Psoas muscle (tissue), 8 donors: ENCODE results near the gene NOTUM. TPM values are rescaled to one million over a fixed set of nuclear protein-coding genes. Genes with fewer than 3 reads are reported as not detected.
A peak's percentile ranks its signal among the peaks of the same experiment; 100 is the strongest.

Experiments
- ATAC-seq, 4 donors: fragments of 200-7000 bp; cut with Tn5 transposase; one replicate each; pipeline ENCODE4 v1.9.1; 2020; ENCODE audit warnings: moderate library complexity in 3 of 4, mild to moderate bottlenecking in 2 of 4
- DNase-seq, 2 donors: peaks; one replicate each; pipeline ENCODE4 v3.0.0-alpha.2; 2020
- H3K27ac ChIP-seq: fragments of 200-600 bp; one replicate; pipeline ENCODE4 v1.8.0; 2022
- H3K27me3 ChIP-seq, 3 donors: fragments of 200-600 bp in 1 of 3; one replicate each; pipeline versions ENCODE4 v1.6.1 to v1.8.0; 2013 to 2022; ENCODE audit warnings: low read length in 2 of 3, mild to moderate bottlenecking in 2 of 3, moderate library complexity in 1 of 3; ENCODE audit not compliant: insufficient read depth in 3 of 3
- H3K36me3 ChIP-seq, 2 donors: fragments of 200-600 bp in 1 of 2; one replicate each; pipeline versions ENCODE4 v1.6.1 to v1.8.0; 2013 to 2022; ENCODE audit warnings: low read depth in 1 of 2, mild to moderate bottlenecking in 1 of 2, moderate library complexity in 1 of 2; ENCODE audit not compliant: insufficient read depth in 1 of 2
- H3K4me1 ChIP-seq: fragments of 200-600 bp; one replicate; pipeline ENCODE4 v1.8.0; 2022
- H3K4me3 ChIP-seq: fragments of 200-600 bp; one replicate; pipeline ENCODE4 v1.8.0; 2022; ENCODE audit warnings: mild to moderate bottlenecking
- H3K9me3 ChIP-seq: fragments of 200-600 bp; one replicate; pipeline ENCODE4 v1.8.0; 2022
- WGBS, 3 donors: extraction: QIAGEN DNeasy Blood & Tissue Kit; methylation state at CpG; one replicate each; pipeline versions ENCODE4 v1.1.6 to v1.1.7; 2013; 5-methylcytosine and 5-hydroxymethylcytosine counted together
- intact Hi-C, 2 donors: fragments of 100-400 bp; cut with DNase I; formaldehyde crosslinking; loops; one replicate each; pipeline versions ENCODE4 v1.11.0 to v1.14.2; 2022
- polyA plus RNA-seq, 3 donors: library from polyadenylated mRNA; stranded (reverse); fragments of 200-250 nt; gene quantifications; one replicate each; pipeline ENCODE4 v1.2.3, GENCODE V29; 2013
- total RNA-seq, 4 donors: library from RNA; stranded (reverse); fragmentation: NEBNext Ultra II Directional in 2 of 4; extraction: Animal tissue kit (Norgen Biotek cat#: 25700) in 2 of 4; gene quantifications; one replicate each; pipeline versions ENCODE4 v1.2.1 to v1.2.4, GENCODE V29; 2021 to 2023
- TF ChIP-seq, protein P1 (sequence below): fragments of 200-600 bp; IDR thresholded peaks from one replicate; pipeline ENCODE4 v1.8.0; 2022; ENCODE audit warnings: antibody characterized with exemption
- donor health status: healthy with polysubstance abuse.
- donor health status: DM: no; HTN: no; CAD: no; lungs with moderate emphysema.
- donor health status: Bipolar disorder and iron deficiency.
- donor health status: healthy.
- donor health status: DM: yes; HTN: yes; CAD: no.
- donor health status: DM: no; HTN: no; CAD: no.
- donor health status: DM: no; HTN: no; CAD: no.
- donor health status: DM: yes; HTN: yes; CAD: no.

Gene NOTUM
- total and polyA plus RNA-seq, 7 donors: 0.25 to 1.9 (median 0.92) TPM

DNA sequence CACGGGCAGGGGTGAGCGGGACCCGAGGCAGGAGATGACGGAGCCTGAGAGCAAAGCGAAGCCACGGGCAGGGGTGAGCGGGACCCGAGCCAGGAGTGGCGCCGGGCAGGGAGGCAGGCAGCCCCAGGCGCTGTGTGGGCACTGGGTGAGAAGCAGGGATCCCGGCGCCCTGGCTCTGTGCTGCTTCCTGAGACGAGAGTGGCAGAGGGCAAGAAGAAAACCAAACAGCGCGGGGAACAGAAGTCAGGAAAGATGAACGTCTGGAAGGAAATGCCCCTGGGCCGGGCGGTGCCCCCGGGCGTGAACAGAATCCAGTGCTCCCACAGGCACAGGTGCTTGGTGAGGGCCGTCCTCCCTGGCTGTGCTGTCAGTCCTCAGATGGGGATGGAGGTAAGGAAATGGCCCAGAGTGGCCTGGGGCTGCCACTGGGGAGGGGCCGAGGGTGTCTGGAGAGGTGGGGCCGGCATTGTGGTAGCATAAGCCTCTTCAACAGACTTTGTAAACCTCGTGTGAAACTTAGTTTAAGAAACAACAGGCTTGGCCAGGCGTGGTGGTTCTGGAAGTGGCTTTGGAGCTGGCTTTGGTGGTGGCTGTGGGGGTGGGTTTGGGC lies 26.3 kb upstream of the NOTUM start:
- intact Hi-C loops: no loop called here
- WGBS, 3 donors: 88 to 91% (median 90%) methylated on average over 26 of the region's 26 CpGs
- no peak overlapping the region for H3K27ac ChIP-seq
- no peaks in the 10 kb centered on the region for H3K9me3 ChIP-seq
- TF ChIP-seq, protein P1, sequence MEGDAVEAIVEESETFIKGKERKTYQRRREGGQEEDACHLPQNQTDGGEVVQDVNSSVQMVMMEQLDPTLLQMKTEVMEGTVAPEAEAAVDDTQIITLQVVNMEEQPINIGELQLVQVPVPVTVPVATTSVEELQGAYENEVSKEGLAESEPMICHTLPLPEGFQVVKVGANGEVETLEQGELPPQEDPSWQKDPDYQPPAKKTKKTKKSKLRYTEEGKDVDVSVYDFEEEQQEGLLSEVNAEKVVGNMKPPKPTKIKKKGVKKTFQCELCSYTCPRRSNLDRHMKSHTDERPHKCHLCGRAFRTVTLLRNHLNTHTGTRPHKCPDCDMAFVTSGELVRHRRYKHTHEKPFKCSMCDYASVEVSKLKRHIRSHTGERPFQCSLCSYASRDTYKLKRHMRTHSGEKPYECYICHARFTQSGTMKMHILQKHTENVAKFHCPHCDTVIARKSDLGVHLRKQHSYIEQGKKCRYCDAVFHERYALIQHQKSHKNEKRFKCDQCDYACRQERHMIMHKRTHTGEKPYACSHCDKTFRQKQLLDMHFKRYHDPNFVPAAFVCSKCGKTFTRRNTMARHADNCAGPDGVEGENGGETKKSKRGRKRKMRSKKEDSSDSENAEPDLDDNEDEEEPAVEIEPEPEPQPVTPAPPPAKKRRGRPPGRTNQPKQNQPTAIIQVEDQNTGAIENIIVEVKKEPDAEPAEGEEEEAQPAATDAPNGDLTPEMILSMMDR: no peak
- no peak overlapping the region for H3K4me3 ChIP-seq
- peak in 1 of 2 donors; percentile 44 for DNase-seq
- peaks cover 5 to 42% of the 10 kb centered on the region in 2 donors for H3K36me3 ChIP-seq
- ATAC-seq: no peak
- no peaks in the 10 kb centered on the region for H3K27me3 ChIP-seq
- peaks cover 16% of the 10 kb centered on the region for H3K4me1 ChIP-seq

DNA sequence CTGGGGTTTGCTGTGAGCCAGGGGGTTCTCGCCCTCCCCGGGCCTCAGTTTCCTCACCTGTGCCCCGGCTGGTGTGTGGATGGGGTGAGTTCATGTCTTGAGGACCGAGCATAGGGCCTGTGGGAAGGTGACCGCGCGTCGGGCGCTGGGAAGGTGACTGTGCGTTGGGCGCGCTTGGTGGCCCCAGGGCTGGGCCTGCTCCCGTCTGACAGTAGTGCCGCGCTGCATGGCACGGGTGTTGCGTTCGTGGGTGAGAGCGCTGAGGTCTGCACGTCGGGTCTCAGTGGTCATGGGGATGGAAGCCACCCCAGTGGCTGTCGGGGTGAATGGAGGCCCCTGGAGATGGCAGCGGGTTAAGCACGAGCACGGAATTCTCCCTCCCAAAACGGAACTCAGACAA lies 25.6 kb upstream of the NOTUM start:
- DNase-seq (peak in 1 of 2 donors; percentile 48), ATAC-seq (no peak)
- Histone ChIP-seq H3K27ac (no peak overlapping the region), H3K27me3 (no peaks in the 10 kb centered on the region), H3K9me3 (no peaks in the 10 kb centered on the region), H3K4me1 (peaks cover 10% of the 10 kb centered on the region), H3K4me3 (no peak overlapping the region), H3K36me3 (peaks cover 5 to 42% of the 10 kb centered on the region in 2 donors)
- intact Hi-C loops: no loop called here
- 95 to 98% (median 97%) methylated on average over 26 of the region's 26 CpGs for WGBS, 3 donors
- TF ChIP-seq, protein P1: no peak

DNA sequence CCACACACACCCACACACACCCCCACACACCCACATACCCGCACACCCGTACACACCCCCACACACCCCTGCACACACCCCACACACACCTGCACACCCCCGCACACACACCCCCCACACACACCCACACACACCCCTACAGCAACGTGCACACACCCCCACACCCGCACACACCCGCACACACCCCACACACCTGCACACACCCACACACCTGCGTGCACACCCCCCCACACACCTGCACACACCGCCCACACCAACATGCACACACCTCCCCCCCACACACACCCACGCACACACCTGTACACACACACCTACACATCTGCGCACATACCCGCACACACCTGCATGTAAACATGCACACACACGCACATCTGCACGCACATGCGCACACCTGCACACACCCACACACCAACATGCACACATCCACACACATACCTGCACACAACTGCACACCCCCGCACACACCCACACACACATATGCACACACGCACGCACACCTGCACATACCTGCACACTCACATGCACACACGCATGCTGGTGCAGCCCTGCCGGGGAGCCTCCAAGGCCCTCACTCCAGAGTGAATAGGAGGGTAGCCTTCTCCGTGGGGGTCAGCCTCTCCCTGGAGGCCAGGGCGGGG lies 23.9 kb upstream of the NOTUM start:
- Histone ChIP-seq H3K9me3 (no peaks in the 10 kb centered on the region), H3K4me1 (no peaks in the 10 kb centered on the region), H3K36me3 (peaks cover 9 to 52% of the 10 kb centered on the region in 2 donors), H3K4me3 (no peak overlapping the region), H3K27me3 (no peaks in the 10 kb centered on the region), H3K27ac (no peak overlapping the region)
- 92 to 94% (median 93%) methylated on average over 18 to 21 of the region's 21 CpGs for WGBS, 3 donors
- ATAC-seq (no peak), DNase-seq (peak in 1 of 2 donors; percentile 40)
- intact Hi-C loops: no loop called here
- TF ChIP-seq, protein P1: no peak

DNA sequence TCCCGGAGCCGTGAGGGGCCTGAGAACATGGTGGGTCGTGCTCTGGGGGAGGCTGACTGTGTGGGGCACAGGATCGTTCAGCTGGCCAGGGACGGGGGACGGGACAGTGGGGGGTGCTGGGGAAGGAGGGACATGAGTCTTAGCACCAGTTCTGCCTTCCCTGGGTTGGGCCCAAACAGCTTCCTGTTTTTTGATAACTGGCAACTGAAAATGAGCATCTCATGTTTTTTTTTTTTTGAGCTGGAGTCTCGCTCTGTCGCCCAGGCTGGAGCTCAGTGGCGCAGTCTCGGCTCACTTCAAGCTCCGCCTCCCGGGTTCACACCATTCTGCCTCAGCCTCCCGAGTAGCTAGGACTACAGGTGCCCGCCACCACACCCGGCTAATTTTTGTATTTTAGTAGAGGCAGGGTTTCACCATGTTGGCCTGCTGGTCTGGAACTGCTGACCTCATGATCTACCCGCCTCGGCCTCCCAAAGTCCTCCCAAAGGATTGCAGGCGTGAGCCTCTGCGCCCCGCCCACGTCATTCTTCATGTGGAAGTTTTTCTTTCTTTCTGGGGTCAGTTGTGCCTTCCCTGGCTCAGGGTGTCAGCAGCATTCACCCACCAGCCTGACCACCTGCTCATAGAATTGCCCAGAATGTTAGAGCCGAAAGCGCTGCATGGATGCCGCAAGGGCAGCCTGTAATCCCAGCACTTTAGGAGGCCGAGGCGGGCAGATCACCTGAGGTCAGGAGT lies 22.8 kb upstream of the NOTUM start:
- TF ChIP-seq, protein P1: no peak
- no peak overlapping the region for H3K27ac ChIP-seq
- intact Hi-C loops: no loop called here
- ATAC-seq: no peak
- peaks cover 5% of the 10 kb centered on the region for H3K4me1 ChIP-seq
- no peak overlapping the region for H3K4me3 ChIP-seq
- peaks cover 9 to 63% of the 10 kb centered on the region in 2 donors for H3K36me3 ChIP-seq
- H3K9me3 ChIP-seq: no peaks in the 10 kb centered on the region
- DNase-seq: peak in 1 of 2 donors; percentile 43
- H3K27me3 ChIP-seq: no peaks in the 10 kb centered on the region
- 93 to 95% (median 94%) methylated on average over 26 of the region's 26 CpGs for WGBS, 3 donors
